Measurements from ENCODE around the gene PRSS27.

PRSS27 gene

GRCh38 chr16:2761886-2762583 is 42.0 kb upstream of the PRSS27 start:
- Histone ChIP-seq H4K8ac (ENCODE audit: low read depth, low read length) (no peak overlapping the region), H3K27me3 (ENCODE audit: control insufficient read depth in 3 of 3, insufficient read depth in 3 of 3, low read depth in 1 of 3, low read length in 3 of 3) (no peaks in the 10 kb centered on the region), H3K4me1 (ENCODE audit: control insufficient read depth in 2 of 2, insufficient read depth in 1 of 2, low read depth in 1 of 2, low read length in 2 of 2) (no peaks in the 10 kb centered on the region), H3K23ac (ENCODE audit: low read depth, low read length, poor library complexity) (no peak overlapping the region), H2BK5ac (ENCODE audit: low read length) (no peak overlapping the region), H3K36me3 (replicated peaks in 1 of 2; ENCODE audit: control insufficient read depth in 2 of 2, insufficient read depth in 2 of 2, low read length in 2 of 2) (peaks cover 89 to 100% of the 10 kb centered on the region in 2 donors), H3K9ac (ENCODE audit: low read depth, low read length, poor library complexity) (no peak overlapping the region), H2AFZ (ENCODE audit: low read length) (no peak overlapping the region), H2AK5ac (ENCODE audit: low read depth, low read length) (no peak overlapping the region), H3K4ac (ENCODE audit: low read length) (no peak overlapping the region), H3K9me3 (replicated peaks in 1 of 2; ENCODE audit: control insufficient read depth in 2 of 2, insufficient read depth in 1 of 2, low read depth in 1 of 2, low read length in 2 of 2) (peaks cover 31 to 57% of the 10 kb centered on the region in 2 donors), H2BK15ac (ENCODE audit: low read length) (no peak overlapping the region), H3K4me3 (ENCODE audit: low read length in 2 of 2) (peak overlapping the region in 1 of 2 donors; percentile 17), H4K91ac (ENCODE audit: low read depth, low read length, poor library complexity) (no peak overlapping the region), H3K79me1 (ENCODE audit: low read depth, low read length) (peaks cover 19% of the 10 kb centered on the region), H3K4me2 (ENCODE audit: insufficient read depth, low read length, poor library complexity, severe bottlenecking) (no peak overlapping the region), H3K14ac (ENCODE audit: low read length) (no peak overlapping the region), H3K27ac (replicated peaks; ENCODE audit: low read length) (no peak overlapping the region), H2BK12ac (ENCODE audit: low read length) (no peak overlapping the region), H3K18ac (ENCODE audit: low read length) (no peak overlapping the region), H2BK120ac (ENCODE audit: low read depth, low read length) (no peak overlapping the region)
- WGBS, 2 donors (ENCODE audit: extremely low coverage in 2 of 2, insufficient read length in 2 of 2, insufficient replicate concordance in 1 of 2) = no CpG with 5 or more reads among the region's 42 CpGs
- no peak for DNase-seq (ENCODE audit: low spot score)

GRCh38 chr16:2761472-2761871 is 41.4 kb upstream of the PRSS27 start:
- H3K14ac ChIP-seq (ENCODE audit: low read length) = no peak overlapping the region
- no peak overlapping the region for H3K9ac ChIP-seq (ENCODE audit: low read depth, low read length, poor library complexity)
- peaks cover 31 to 57% of the 10 kb centered on the region in 2 donors for H3K9me3 ChIP-seq (replicated peaks in 1 of 2; ENCODE audit: control insufficient read depth in 2 of 2, insufficient read depth in 1 of 2, low read depth in 1 of 2, low read length in 2 of 2)
- no peak overlapping the region for H3K4ac ChIP-seq (ENCODE audit: low read length)
- no peak overlapping the region for H3K4me3 ChIP-seq (ENCODE audit: low read length in 2 of 2)
- no peak for DNase-seq (ENCODE audit: low spot score)
- H3K27me3 ChIP-seq (ENCODE audit: control insufficient read depth in 3 of 3, insufficient read depth in 3 of 3, low read depth in 1 of 3, low read length in 3 of 3) = no peaks in the 10 kb centered on the region
- no peak overlapping the region for H2BK15ac ChIP-seq (ENCODE audit: low read length)
- no peak overlapping the region for H3K23ac ChIP-seq (ENCODE audit: low read depth, low read length, poor library complexity)
- no peak overlapping the region for H3K27ac ChIP-seq (replicated peaks; ENCODE audit: low read length)
- H2AFZ ChIP-seq (ENCODE audit: low read length) = no peak overlapping the region
- H4K8ac ChIP-seq (ENCODE audit: low read depth, low read length) = no peak overlapping the region
- H3K36me3 ChIP-seq (replicated peaks in 1 of 2; ENCODE audit: control insufficient read depth in 2 of 2, insufficient read depth in 2 of 2, low read length in 2 of 2) = peaks cover 88 to 100% of the 10 kb centered on the region in 2 donors
- H4K91ac ChIP-seq (ENCODE audit: low read depth, low read length, poor library complexity) = no peak overlapping the region
- WGBS, 2 donors (ENCODE audit: extremely low coverage in 2 of 2, insufficient read length in 2 of 2, insufficient replicate concordance in 1 of 2) = no CpG with 5 or more reads among the region's 10 CpGs
- no peak overlapping the region for H2BK12ac ChIP-seq (ENCODE audit: low read length)
- no peak overlapping the region for H2BK5ac ChIP-seq (ENCODE audit: low read length)
- H3K4me1 ChIP-seq (ENCODE audit: control insufficient read depth in 2 of 2, insufficient read depth in 1 of 2, low read depth in 1 of 2, low read length in 2 of 2) = no peaks in the 10 kb centered on the region
- peaks cover 13% of the 10 kb centered on the region for H3K79me1 ChIP-seq (ENCODE audit: low read depth, low read length)
- no peak overlapping the region for H2AK5ac ChIP-seq (ENCODE audit: low read depth, low read length)
- no peak overlapping the region for H3K18ac ChIP-seq (ENCODE audit: low read length)
- H2BK120ac ChIP-seq (ENCODE audit: low read depth, low read length) = no peak overlapping the region
- H3K4me2 ChIP-seq (ENCODE audit: insufficient read depth, low read length, poor library complexity, severe bottlenecking) = no peak overlapping the region

GRCh38 chr16:2757344-2757743 is 37.3 kb upstream of the PRSS27 start:
- no peak overlapping the region for H2AK5ac ChIP-seq (ENCODE audit: low read depth, low read length)
- H3K18ac ChIP-seq (ENCODE audit: low read length) = no peak overlapping the region
- no peak overlapping the region for H2BK5ac ChIP-seq (ENCODE audit: low read length)
- peaks cover 7 to 12% of the 10 kb centered on the region in 2 donors for H3K4me1 ChIP-seq (ENCODE audit: control insufficient read depth in 2 of 2, insufficient read depth in 1 of 2, low read depth in 1 of 2, low read length in 2 of 2)
- WGBS, 2 donors (ENCODE audit: extremely low coverage in 2 of 2, insufficient read length in 2 of 2, insufficient replicate concordance in 1 of 2) = no CpG with 5 or more reads among the region's 11 CpGs
- no peak overlapping the region for H2AFZ ChIP-seq (ENCODE audit: low read length)
- H3K27ac ChIP-seq (replicated peaks; ENCODE audit: low read length) = no peak overlapping the region
- no peak overlapping the region for H4K91ac ChIP-seq (ENCODE audit: low read depth, low read length, poor library complexity)
- H3K4me2 ChIP-seq (ENCODE audit: insufficient read depth, low read length, poor library complexity, severe bottlenecking) = no peak overlapping the region
- no peak overlapping the region for H2BK120ac ChIP-seq (ENCODE audit: low read depth, low read length)
- H3K9ac ChIP-seq (ENCODE audit: low read depth, low read length, poor library complexity) = no peak overlapping the region
- H3K36me3 ChIP-seq (replicated peaks in 1 of 2; ENCODE audit: control insufficient read depth in 2 of 2, insufficient read depth in 2 of 2, low read length in 2 of 2) = peaks cover 51 to 90% of the 10 kb centered on the region in 2 donors
- H3K14ac ChIP-seq (ENCODE audit: low read length) = no peak overlapping the region
- no peak overlapping the region for H3K4ac ChIP-seq (ENCODE audit: low read length)
- H2BK12ac ChIP-seq (ENCODE audit: low read length) = no peak overlapping the region
- no peak overlapping the region for H4K8ac ChIP-seq (ENCODE audit: low read depth, low read length)
- H3K79me1 ChIP-seq (ENCODE audit: low read depth, low read length) = peaks cover 10% of the 10 kb centered on the region
- no peak overlapping the region for H3K4me3 ChIP-seq (ENCODE audit: low read length in 2 of 2)
- peaks cover 14 to 24% of the 10 kb centered on the region in 2 donors for H3K9me3 ChIP-seq (replicated peaks in 1 of 2; ENCODE audit: control insufficient read depth in 2 of 2, insufficient read depth in 1 of 2, low read depth in 1 of 2, low read length in 2 of 2)
- H3K27me3 ChIP-seq (ENCODE audit: control insufficient read depth in 3 of 3, insufficient read depth in 3 of 3, low read depth in 1 of 3, low read length in 3 of 3) = no peaks in the 10 kb centered on the region
- no peak for DNase-seq (ENCODE audit: low spot score)
- no peak overlapping the region for H2BK15ac ChIP-seq (ENCODE audit: low read length)
- no peak overlapping the region for H3K23ac ChIP-seq (ENCODE audit: low read depth, low read length, poor library complexity)

- no CpG with 5 or more reads among the region's 30 CpGs for WGBS, 2 donors (ENCODE audit: extremely low coverage in 2 of 2, insufficient read length in 2 of 2, insufficient replicate concordance in 1 of 2)
- Histone ChIP-seq H3K79me1 (ENCODE audit: low read depth, low read length) (peaks cover 6% of the 10 kb centered on the region), H2BK120ac (ENCODE audit: low read depth, low read length) (no peak overlapping the region), H3K23ac (ENCODE audit: low read depth, low read length, poor library complexity) (no peak overlapping the region), H3K9me3 (replicated peaks in 1 of 2; ENCODE audit: control insufficient read depth in 2 of 2, insufficient read depth in 1 of 2, low read depth in 1 of 2, low read length in 2 of 2) (peaks cover 5 to 15% of the 10 kb centered on the region in 2 donors), H2AFZ (ENCODE audit: low read length) (no peak overlapping the region), H2AK5ac (ENCODE audit: low read depth, low read length) (no peak overlapping the region), H3K36me3 (replicated peaks in 1 of 2; ENCODE audit: control insufficient read depth in 2 of 2, insufficient read depth in 2 of 2, low read length in 2 of 2) (peaks cover 42 to 81% of the 10 kb centered on the region in 2 donors), H4K8ac (ENCODE audit: low read depth, low read length) (no peak overlapping the region), H3K4me1 (ENCODE audit: control insufficient read depth in 2 of 2, insufficient read depth in 1 of 2, low read depth in 1 of 2, low read length in 2 of 2) (peaks cover 10 to 12% of the 10 kb centered on the region in 2 donors), H2BK12ac (ENCODE audit: low read length) (no peak overlapping the region), H2BK15ac (ENCODE audit: low read length) (no peak overlapping the region), H3K18ac (ENCODE audit: low read length) (no peak overlapping the region), H3K27me3 (ENCODE audit: control insufficient read depth in 3 of 3, insufficient read depth in 3 of 3, low read depth in 1 of 3, low read length in 3 of 3) (no peaks in the 10 kb centered on the region), H3K14ac (ENCODE audit: low read length) (no peak overlapping the region), H2BK5ac (ENCODE audit: low read length) (no peak overlapping the region), H3K4me2 (ENCODE audit: insufficient read depth, low read length, poor library complexity, severe bottlenecking) (no peak overlapping the region), H3K4me3 (ENCODE audit: low read length in 2 of 2) (no peak overlapping the region), H3K4ac (ENCODE audit: low read length) (no peak overlapping the region), H4K91ac (ENCODE audit: low read depth, low read length, poor library complexity) (no peak overlapping the region), H3K9ac (ENCODE audit: low read depth, low read length, poor library complexity) (no peak overlapping the region), H3K27ac (replicated peaks; ENCODE audit: low read length) (no peak overlapping the region)
- DNase-seq (ENCODE audit: low spot score) = no peak
These were observed 36.4 kb upstream of the PRSS27 start for GRCh38 chr16:2756288-2757015.
